Activated T-cell treated with anti-CD3 and anti-CD28 coated beads, Interleukin-2, amount 50 U/mL, for 72 hours (primary cell): Measurements from ENCODE around the gene NKAIN2. TPM values are rescaled to one million over a fixed set of nuclear protein-coding genes. Genes with fewer than 3 reads are reported as not detected.

Source experiments
- ATAC-seq, 2 donors: fragments of 150-1000 bp; cut with Tn5 transposase; replicated peaks in 1 of 2; 2 replicates each; pipeline ENCODE4 v1.10.0; 2021; ENCODE audit warnings: moderate library complexity in 2 of 2, mild to moderate bottlenecking in 1 of 2
- DNase-seq, 2 donors: peaks; one replicate each; pipeline ENCODE4 v3.0.0; 2021 to 2022; ENCODE audit warnings: mixed read lengths in 1 of 2
- H3K27ac Mint-ChIP-seq: one replicate; pipeline ENCODE4 v1.8.0; 2022; ENCODE audit warnings: mild to moderate bottlenecking, moderate library complexity, mixed read lengths
- H3K27me3 Mint-ChIP-seq: one replicate; pipeline ENCODE4 v1.8.0; 2022; ENCODE audit warnings: low read depth, mixed read lengths
- H3K36me3 Mint-ChIP-seq, 2 donors: one replicate each; pipeline ENCODE4 v1.8.0; 2022; ENCODE audit warnings: mixed read lengths in 2 of 2, mild to moderate bottlenecking in 1 of 2; ENCODE audit not compliant: insufficient read depth in 2 of 2
- H3K4me1 Mint-ChIP-seq: one replicate; pipeline ENCODE4 v1.8.0; 2022; ENCODE audit warnings: low read depth, mixed read lengths
- H3K4me3 Mint-ChIP-seq, 2 donors: one replicate each; pipeline ENCODE4 v1.8.0; 2022; ENCODE audit warnings: mild to moderate bottlenecking in 2 of 2, mixed read lengths in 2 of 2, moderate library complexity in 2 of 2
- H3K9me3 Mint-ChIP-seq, 2 donors: one replicate each; pipeline ENCODE4 v1.8.0; 2022; ENCODE audit warnings: mixed read lengths in 2 of 2
- total RNA-seq, 2 donors: library from RNA; stranded (reverse); gene quantifications; one replicate each; pipeline ENCODE4 v1.2.3, GENCODE V29; 2022

Gene NKAIN2
- total RNA-seq, 2 donors from 2014 or later, result not detected

GRCh38 chr6:124823240-124824111, 1019.8 kb downstream of the NKAIN2 start:
- DNase-seq, result no peak
- Mint-ChIP-seq H3K4me3 (no peak overlapping the region), H3K27ac (no peak overlapping the region), H3K9me3 (no peaks in the 10 kb centered on the region), H3K4me1 (no peaks in the 10 kb centered on the region), H3K36me3 (no peaks in the 10 kb centered on the region), H3K27me3 (no peaks in the 10 kb centered on the region)
- ATAC-seq, result no peak

DNA sequence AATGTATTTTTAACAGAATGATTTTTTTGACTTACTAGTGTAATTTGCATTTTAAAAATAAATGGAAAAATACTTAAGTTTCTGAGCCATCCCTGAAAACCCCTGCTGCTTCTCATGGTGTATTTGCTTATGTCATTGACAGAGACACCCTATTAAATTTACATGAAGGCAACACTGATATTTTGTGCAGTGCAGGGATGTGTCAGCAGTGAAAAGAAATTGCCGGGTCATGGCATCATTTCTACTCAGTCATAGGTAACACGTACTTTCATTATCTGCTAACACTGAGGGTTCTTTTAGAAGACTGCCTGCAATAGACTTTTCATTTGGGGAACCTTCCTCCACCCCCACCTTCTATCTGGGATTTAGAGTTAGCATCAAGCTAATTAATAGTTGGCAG, 1021.9 kb downstream of the NKAIN2 start:
- DNase-seq (no peak), ATAC-seq (no peak)
- Mint-ChIP-seq H3K4me3 (no peak overlapping the region), H3K4me1 (no peaks in the 10 kb centered on the region), H3K27ac (no peak overlapping the region), H3K36me3 (no peaks in the 10 kb centered on the region), H3K9me3 (no peaks in the 10 kb centered on the region), H3K27me3 (no peaks in the 10 kb centered on the region)

- H3K4me1 Mint-ChIP-seq, result no peaks in the 10 kb centered on the region
- no peak overlapping the region for H3K4me3 Mint-ChIP-seq
- DNase-seq (no peak), ATAC-seq (no peak)
- no peaks in the 10 kb centered on the region for H3K36me3 Mint-ChIP-seq
- no peak overlapping the region for H3K27ac Mint-ChIP-seq
- H3K27me3 Mint-ChIP-seq, result no peaks in the 10 kb centered on the region
- no peaks in the 10 kb centered on the region for H3K9me3 Mint-ChIP-seq
These were observed 1026.2 kb downstream of the NKAIN2 start for GRCh38 chr6:124829822-124830221.

DNA sequence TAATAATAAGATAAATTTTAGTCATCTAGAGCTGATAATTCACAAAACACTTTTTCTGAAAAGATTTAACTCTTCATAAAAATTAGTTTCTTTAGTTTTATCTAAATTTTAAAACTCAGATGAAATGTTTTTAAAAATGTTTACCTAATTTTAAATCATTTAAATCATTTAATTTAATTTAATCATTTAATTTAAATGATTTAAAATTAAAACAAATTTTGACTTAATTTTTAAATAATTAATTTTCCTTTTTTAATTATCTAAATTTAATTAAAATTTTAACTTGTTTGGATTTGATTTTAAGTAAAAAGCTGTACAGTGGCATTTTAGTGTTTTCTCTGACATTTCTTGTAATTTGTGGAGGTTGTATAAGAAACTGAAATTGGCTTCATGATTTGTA, 1026.8 kb downstream of the NKAIN2 start:
- DNase-seq, result no peak
- ATAC-seq, result no peak
- H3K27ac Mint-ChIP-seq, result no peak overlapping the region
- H3K36me3 Mint-ChIP-seq, result no peaks in the 10 kb centered on the region
- H3K4me1 Mint-ChIP-seq, result no peaks in the 10 kb centered on the region
- H3K9me3 Mint-ChIP-seq, result no peaks in the 10 kb centered on the region
- H3K27me3 Mint-ChIP-seq, result no peaks in the 10 kb centered on the region
- no peak overlapping the region for H3K4me3 Mint-ChIP-seq

DNA sequence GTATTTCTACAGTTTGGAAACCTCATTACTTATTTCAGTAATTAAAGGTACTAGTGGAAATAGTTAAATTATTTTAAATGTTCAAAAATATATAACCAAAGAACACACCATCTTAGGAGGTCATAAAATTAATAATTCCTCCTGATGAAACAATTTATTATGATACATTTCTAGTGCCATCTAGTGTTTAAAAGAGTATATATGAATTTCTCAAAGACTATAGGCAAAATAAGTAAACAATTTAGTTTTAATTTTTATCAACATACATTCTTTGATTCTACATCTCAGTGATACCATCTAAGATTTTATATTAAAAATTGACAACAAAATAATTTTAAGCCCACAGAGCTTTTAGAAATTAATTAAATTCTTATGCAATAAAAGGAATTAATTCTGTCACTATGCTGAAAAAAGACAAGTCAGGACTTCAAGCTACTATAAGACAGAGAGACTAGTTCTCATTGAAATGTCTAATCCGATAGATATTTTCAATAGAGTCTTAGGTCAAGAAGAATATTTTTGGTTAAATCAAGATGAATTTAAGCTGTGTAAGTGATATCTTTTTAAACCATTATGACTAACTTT, 1050.8 kb downstream of the NKAIN2 start:
- Mint-ChIP-seq H3K4me3 (no peak overlapping the region), H3K27me3 (no peaks in the 10 kb centered on the region), H3K9me3 (no peaks in the 10 kb centered on the region)

GRCh38 chr6:124857746-124858145, 1054.1 kb downstream of the NKAIN2 start:
- ATAC-seq (no peak), DNase-seq (no peak)
- Mint-ChIP-seq H3K27me3 (no peaks in the 10 kb centered on the region), H3K36me3 (no peaks in the 10 kb centered on the region), H3K4me1 (no peaks in the 10 kb centered on the region), H3K4me3 (no peak overlapping the region), H3K27ac (no peak overlapping the region), H3K9me3 (no peaks in the 10 kb centered on the region)

More for the DNA sequence above, 1050.8 kb downstream of the NKAIN2 start:
- Mint-ChIP-seq H3K36me3 (no peaks in the 10 kb centered on the region), H3K27ac (no peak overlapping the region), H3K4me1 (no peaks in the 10 kb centered on the region)
- DNase-seq, result no peak
- no peak for ATAC-seq

- no peak overlapping the region for H3K4me3 Mint-ChIP-seq
- no peak for DNase-seq
- no peaks in the 10 kb centered on the region for H3K36me3 Mint-ChIP-seq
- H3K27ac Mint-ChIP-seq, result no peak overlapping the region
- H3K4me1 Mint-ChIP-seq, result no peaks in the 10 kb centered on the region
- no peaks in the 10 kb centered on the region for H3K27me3 Mint-ChIP-seq
- H3K9me3 Mint-ChIP-seq, result peaks cover 0 to 2% of the 10 kb centered on the region in 2 donors
- no peak for ATAC-seq
These were observed 1054.9 kb downstream of the NKAIN2 start for GRCh38 chr6:124858564-124858963.

- Mint-ChIP-seq H3K4me1 (no peaks in the 10 kb centered on the region), H3K27me3 (no peaks in the 10 kb centered on the region), H3K36me3 (no peaks in the 10 kb centered on the region), H3K27ac (no peak overlapping the region), H3K4me3 (no peak overlapping the region), H3K9me3 (peaks cover 0 to 2% of the 10 kb centered on the region in 2 donors)
- ATAC-seq (no peak), DNase-seq (no peak)
These were observed 1055.7 kb downstream of the NKAIN2 start for GRCh38 chr6:124859366-124859765.

- H3K4me1 Mint-ChIP-seq, result no peaks in the 10 kb centered on the region
- peaks cover 0 to 2% of the 10 kb centered on the region in 2 donors for H3K9me3 Mint-ChIP-seq
- no peaks in the 10 kb centered on the region for H3K36me3 Mint-ChIP-seq
- H3K27ac Mint-ChIP-seq, result no peak overlapping the region
- no peak overlapping the region for H3K4me3 Mint-ChIP-seq
- no peaks in the 10 kb centered on the region for H3K27me3 Mint-ChIP-seq
- DNase-seq (no peak), ATAC-seq (no peak)
These were observed 1062.4 kb downstream of the NKAIN2 start for GRCh38 chr6:124866040-124866439.

- H3K27ac Mint-ChIP-seq, result no peak overlapping the region
- H3K4me3 Mint-ChIP-seq, result no peak overlapping the region
- no peaks in the 10 kb centered on the region for H3K27me3 Mint-ChIP-seq
- H3K9me3 Mint-ChIP-seq, result peaks cover 0 to 2% of the 10 kb centered on the region in 2 donors
- no peak for DNase-seq
- no peaks in the 10 kb centered on the region for H3K36me3 Mint-ChIP-seq
- no peak for ATAC-seq
- H3K4me1 Mint-ChIP-seq, result no peaks in the 10 kb centered on the region
These were observed 1063.5 kb downstream of the NKAIN2 start for GRCh38 chr6:124867121-124867520.

DNA sequence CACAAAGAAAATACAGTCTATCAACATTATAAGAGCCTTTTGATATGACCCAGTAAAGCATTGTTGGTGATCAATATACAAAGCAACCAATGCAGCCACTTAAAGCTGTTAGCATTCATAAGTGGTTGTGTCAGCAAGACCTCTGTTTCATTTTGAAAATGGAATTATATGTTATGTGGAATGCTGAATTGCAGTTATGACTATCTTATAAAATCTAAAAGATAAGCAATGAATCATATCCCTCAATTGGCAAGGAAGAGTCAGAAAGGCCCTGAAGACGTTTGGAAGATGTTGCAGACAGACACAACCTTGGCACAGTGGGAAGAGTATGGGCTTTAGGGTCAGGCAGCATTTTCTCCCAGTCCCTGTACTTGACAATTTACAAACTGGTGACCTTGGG, 1064.8 kb downstream of the NKAIN2 start:
- Mint-ChIP-seq H3K27me3 (no peaks in the 10 kb centered on the region), H3K36me3 (no peaks in the 10 kb centered on the region), H3K4me1 (no peaks in the 10 kb centered on the region), H3K4me3 (no peak overlapping the region), H3K9me3 (no peaks in the 10 kb centered on the region), H3K27ac (no peak overlapping the region)
- ATAC-seq, result no peak
- DNase-seq, result no peak

GRCh38 chr6:124869416-124869815, 1065.8 kb downstream of the NKAIN2 start:
- no peak for ATAC-seq
- H3K4me3 Mint-ChIP-seq, result no peak overlapping the region
- no peak for DNase-seq
- H3K9me3 Mint-ChIP-seq, result no peaks in the 10 kb centered on the region
- no peaks in the 10 kb centered on the region for H3K27me3 Mint-ChIP-seq
- H3K27ac Mint-ChIP-seq, result no peak overlapping the region
- no peaks in the 10 kb centered on the region for H3K4me1 Mint-ChIP-seq
- H3K36me3 Mint-ChIP-seq, result no peaks in the 10 kb centered on the region

DNA sequence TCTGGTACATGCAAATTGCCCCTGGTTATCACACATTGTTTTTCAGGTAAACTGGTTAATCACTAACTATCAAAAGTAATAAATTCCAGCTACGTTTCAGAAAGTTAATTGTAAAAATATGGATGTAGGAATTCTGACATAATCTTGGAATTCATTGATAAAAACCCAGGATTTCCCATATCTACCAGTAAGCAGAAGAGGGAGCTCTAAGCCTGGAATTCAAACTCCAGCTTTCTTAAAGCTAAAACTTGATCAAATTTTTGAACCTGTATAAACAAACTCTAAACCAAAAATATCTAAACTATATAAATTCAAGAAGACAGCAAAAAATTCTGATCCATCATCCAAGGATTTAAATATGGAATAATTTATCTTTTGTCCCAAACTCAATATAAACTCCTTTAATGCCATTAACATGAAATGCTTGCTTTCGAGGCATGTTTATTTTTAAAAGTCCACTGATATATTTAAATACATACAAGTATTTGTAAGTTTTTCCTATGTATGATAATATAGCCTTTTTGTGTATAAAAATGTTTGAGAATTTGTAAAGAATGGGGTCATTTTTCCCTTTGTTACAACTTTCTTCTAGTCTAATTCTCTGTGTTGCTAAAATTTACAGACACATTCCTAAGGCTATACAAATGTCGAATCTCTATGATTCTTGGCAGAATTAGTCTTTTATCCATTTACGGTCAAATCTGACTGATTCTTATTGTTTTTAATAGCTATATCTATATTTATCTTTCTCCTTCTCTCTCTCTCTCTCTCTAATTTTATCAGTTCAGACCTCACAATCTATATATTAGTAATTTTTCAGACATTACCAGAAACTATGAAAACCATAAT, 1067.2 kb downstream of the NKAIN2 start:
- Mint-ChIP-seq H3K27ac (no peak overlapping the region), H3K27me3 (no peaks in the 10 kb centered on the region), H3K4me1 (no peaks in the 10 kb centered on the region), H3K36me3 (no peaks in the 10 kb centered on the region), H3K4me3 (no peak overlapping the region), H3K9me3 (no peaks in the 10 kb centered on the region)
- DNase-seq (no peak), ATAC-seq (no peak)
